Activated T-helper 1 cell treated with anti-CD3 and anti-CD28 coated beads, Interleukin-12 subunit alpha, Interleukin-12 subunit beta, Interleukin-2, Interleukin-4 antibody, amounts not matched to agents 30 ng/mL and 10 ng/mL and 1 ng/mL, durations not matched to agents 14 hours and 24 hours and 36 hours (primary cell): ENCODE data around the gene SLC10A4. TPM values are rescaled to one million over a fixed set of nuclear protein-coding genes. Genes with fewer than 3 reads are reported as not detected.

Source experiments
- DNase-seq: peaks from one replicate; pipeline ENCODE4 v3.0.0; 2021; ENCODE audit warnings: low spot score
- H3K27ac Mint-ChIP-seq: one replicate; pipeline ENCODE4 v1.8.0; 2021; ENCODE audit warnings: mild to moderate bottlenecking, mixed read lengths
- H3K27me3 Mint-ChIP-seq: one replicate; pipeline ENCODE4 v1.8.0; 2022; ENCODE audit warnings: mild to moderate bottlenecking, moderate library complexity, mixed read lengths; ENCODE audit not compliant: insufficient read depth
- H3K36me3 Mint-ChIP-seq: one replicate; pipeline ENCODE4 v1.8.0; 2021; ENCODE audit warnings: low read depth, mixed read lengths
- H3K4me1 Mint-ChIP-seq: one replicate; pipeline ENCODE4 v1.8.0; 2021; ENCODE audit warnings: low read depth, mixed read lengths
- H3K4me3 Mint-ChIP-seq: one replicate; pipeline ENCODE4 v1.8.0; 2021; ENCODE audit warnings: mild to moderate bottlenecking, moderate library complexity, mixed read lengths
- H3K9me3 Mint-ChIP-seq: one replicate; pipeline ENCODE4 v1.8.0; 2021; ENCODE audit warnings: mixed read lengths
- intact Hi-C: fragments of 100-400 bp; cut with micrococcal nuclease; formaldehyde crosslinking; loops from one replicate; pipeline ENCODE4 v1.15.1; 2024
- total RNA-seq: library from RNA; stranded (reverse); gene quantifications from 2 replicates; pipeline ENCODE4 v1.2.3, GENCODE V29; 2022

The SLC10A4 gene
- total RNA-seq, 1 donor from 2014 or later: 0.10 TPM

- Mint-ChIP-seq H3K4me1 (no peaks in the 10 kb centered on the region), H3K27ac (no peak overlapping the region), H3K9me3 (no peaks in the 10 kb centered on the region), H3K36me3 (peaks cover under 1% of the 10 kb centered on the region), H3K27me3 (peaks cover 28% of the 10 kb centered on the region), H3K4me3 (no peak overlapping the region)
- DNase-seq: no peak
- intact Hi-C loops: no loop called here
Measured at GRCh38 chr4:48493452-48494100, 10.4 kb downstream of the SLC10A4 start.

DNA sequence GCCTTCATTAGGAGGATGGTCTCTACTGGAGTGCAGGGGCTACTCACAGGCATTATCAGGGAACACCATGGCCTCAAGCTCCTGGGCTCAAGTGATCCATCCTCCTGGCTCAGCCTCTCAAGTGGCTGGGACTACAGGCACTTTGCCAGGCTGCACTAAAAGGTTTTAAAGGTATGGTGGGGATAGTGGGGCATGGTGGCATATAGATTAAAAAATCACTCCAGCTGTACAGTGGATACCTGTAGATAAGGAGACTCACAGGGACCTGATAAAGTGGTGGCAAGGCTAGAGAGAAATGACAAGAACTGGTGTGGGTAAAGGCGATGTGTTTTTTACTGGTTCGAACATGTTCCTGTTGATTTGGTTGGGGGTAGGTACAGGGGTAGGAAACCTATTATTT, 12.8 kb downstream of the SLC10A4 start:
- H3K4me3 Mint-ChIP-seq: no peak overlapping the region
- DNase-seq: no peak
- intact Hi-C loops: loop anchor here (5.0 kb wide), 2 partner anchors 64 to 154 kb away; partner anchors contain the start of gene SLAIN2
- H3K4me1 Mint-ChIP-seq: peaks cover 15% of the 10 kb centered on the region
- H3K27me3 Mint-ChIP-seq: peaks cover 16% of the 10 kb centered on the region
- H3K27ac Mint-ChIP-seq: no peak overlapping the region
- H3K36me3 Mint-ChIP-seq: peaks cover 12% of the 10 kb centered on the region
- H3K9me3 Mint-ChIP-seq: no peaks in the 10 kb centered on the region

DNA sequence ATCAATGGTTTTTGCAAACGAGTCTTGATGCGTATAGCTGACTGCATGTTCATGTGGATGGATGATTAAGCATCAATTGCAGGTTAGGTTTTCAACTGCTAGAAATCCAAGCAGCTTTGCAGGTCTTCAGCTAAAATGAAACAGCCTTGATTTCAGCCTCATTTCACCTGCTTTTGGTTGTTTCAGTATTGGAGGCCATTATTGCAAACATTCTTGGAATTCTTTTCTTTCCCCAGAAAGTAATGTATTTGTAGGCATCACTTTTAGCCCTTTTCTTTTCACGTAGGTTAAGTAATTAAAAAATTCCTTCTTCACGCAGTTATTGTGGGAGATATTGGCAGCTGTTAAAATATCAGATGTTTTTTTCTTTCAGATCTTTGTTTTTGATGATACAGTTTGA, 15.8 kb downstream of the SLC10A4 start:
- Mint-ChIP-seq H3K27ac (no peak overlapping the region), H3K9me3 (no peaks in the 10 kb centered on the region), H3K4me1 (peaks cover 15% of the 10 kb centered on the region), H3K27me3 (no peaks in the 10 kb centered on the region), H3K36me3 (peaks cover 26% of the 10 kb centered on the region), H3K4me3 (no peak overlapping the region)
- DNase-seq: no peak
- intact Hi-C loops: loop anchor here (5.0 kb wide), 2 partner anchors 67 to 157 kb away; partner anchors contain the start of gene SLAIN2

GRCh38 chr4:48499551-48500066, 16.5 kb downstream of the SLC10A4 start:
- H3K4me1 Mint-ChIP-seq: peaks cover 15% of the 10 kb centered on the region
- H3K27ac Mint-ChIP-seq: peak overlapping the region; percentile 18
- H3K4me3 Mint-ChIP-seq: no peak overlapping the region
- intact Hi-C loops: loop anchor here (5.0 kb wide), 3 partner anchors 67 to 182 kb away; partner anchors contain the start of gene SLAIN2
- H3K27me3 Mint-ChIP-seq: no peaks in the 10 kb centered on the region
- H3K9me3 Mint-ChIP-seq: no peaks in the 10 kb centered on the region
- peaks cover 26% of the 10 kb centered on the region for H3K36me3 Mint-ChIP-seq
- DNase-seq: no peak

- intact Hi-C loops: loop anchor here (5.0 kb wide), 1 partner anchor 186 kb away; no protein-coding TSS in a partner anchor
- Mint-ChIP-seq H3K9me3 (no peaks in the 10 kb centered on the region), H3K27ac (no peak overlapping the region), H3K4me3 (no peak overlapping the region), H3K36me3 (peaks cover 35% of the 10 kb centered on the region), H3K4me1 (peaks cover 15% of the 10 kb centered on the region), H3K27me3 (no peaks in the 10 kb centered on the region)
- no peak for DNase-seq
Measured at GRCh38 chr4:48503233-48504025, 20.3 kb downstream of the SLC10A4 start.

DNA sequence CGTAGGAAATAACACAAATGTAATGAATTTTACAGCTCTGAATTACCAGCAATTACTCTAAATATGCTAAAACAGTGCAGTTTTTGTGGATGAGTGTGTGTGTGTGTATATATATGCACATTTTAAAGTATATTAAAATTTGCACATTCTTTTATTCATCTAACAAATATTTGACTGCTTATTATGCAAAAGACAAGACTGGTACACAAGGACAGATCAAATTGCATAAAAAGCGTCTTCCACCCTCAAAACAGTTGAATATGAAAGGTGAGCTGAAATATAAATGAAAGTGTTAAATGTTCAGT, 20.8 kb downstream of the SLC10A4 start:
- intact Hi-C loops: loop anchor here (5.0 kb wide), 1 partner anchor 187 kb away; no protein-coding TSS in a partner anchor
- no peaks in the 10 kb centered on the region for H3K27me3 Mint-ChIP-seq
- H3K4me1 Mint-ChIP-seq: peaks cover 12% of the 10 kb centered on the region
- no peaks in the 10 kb centered on the region for H3K9me3 Mint-ChIP-seq
- H3K4me3 Mint-ChIP-seq: no peak overlapping the region
- H3K36me3 Mint-ChIP-seq: peaks cover 35% of the 10 kb centered on the region
- DNase-seq: no peak
- H3K27ac Mint-ChIP-seq: no peak overlapping the region

DNA sequence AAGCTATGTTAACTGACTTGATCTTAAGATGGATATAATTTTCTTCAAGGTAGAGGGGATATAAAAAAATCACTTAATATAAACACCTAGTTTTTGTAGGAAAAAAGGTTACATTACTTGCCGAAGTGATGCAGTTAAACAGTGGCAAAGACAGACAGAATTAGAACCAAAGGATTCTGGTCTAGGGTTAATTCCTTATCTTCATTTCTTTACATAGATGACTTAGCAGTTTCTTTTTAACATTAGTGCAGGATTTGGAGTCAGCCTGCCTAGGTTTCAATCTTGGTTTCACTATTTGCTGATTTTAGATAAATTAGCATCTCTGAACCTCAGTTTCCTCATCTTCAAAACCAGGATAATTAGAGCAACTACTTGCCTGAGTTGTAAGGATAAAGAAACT, 21.2 kb downstream of the SLC10A4 start:
- DNase-seq: no peak
- H3K4me3 Mint-ChIP-seq: no peak overlapping the region
- H3K27me3 Mint-ChIP-seq: no peaks in the 10 kb centered on the region
- no peak overlapping the region for H3K27ac Mint-ChIP-seq
- peaks cover 32% of the 10 kb centered on the region for H3K36me3 Mint-ChIP-seq
- intact Hi-C loops: loop anchor here (5.0 kb wide), 1 partner anchor 187 kb away; no protein-coding TSS in a partner anchor
- no peaks in the 10 kb centered on the region for H3K9me3 Mint-ChIP-seq
- H3K4me1 Mint-ChIP-seq: peaks cover 8% of the 10 kb centered on the region

GRCh38 chr4:48506716-48507115, 23.6 kb downstream of the SLC10A4 start:
- intact Hi-C loops: no loop called here
- H3K27ac Mint-ChIP-seq: no peak overlapping the region
- H3K36me3 Mint-ChIP-seq: peaks cover 28% of the 10 kb centered on the region
- no peak for DNase-seq
- H3K4me1 Mint-ChIP-seq: no peaks in the 10 kb centered on the region
- no peaks in the 10 kb centered on the region for H3K27me3 Mint-ChIP-seq
- H3K4me3 Mint-ChIP-seq: no peak overlapping the region
- no peaks in the 10 kb centered on the region for H3K9me3 Mint-ChIP-seq

GRCh38 chr4:48509543-48509942, 26.4 kb downstream of the SLC10A4 start:
- Mint-ChIP-seq H3K27ac (no peak overlapping the region), H3K36me3 (peaks cover 32% of the 10 kb centered on the region), H3K27me3 (no peaks in the 10 kb centered on the region), H3K4me1 (no peaks in the 10 kb centered on the region), H3K4me3 (no peak overlapping the region), H3K9me3 (no peaks in the 10 kb centered on the region)
- intact Hi-C loops: no loop called here
- no peak for DNase-seq

GRCh38 chr4:48518143-48518542, 35.0 kb downstream of the SLC10A4 start:
- intact Hi-C loops: no loop called here
- no peak for DNase-seq
- H3K27ac Mint-ChIP-seq: no peak overlapping the region
- no peaks in the 10 kb centered on the region for H3K27me3 Mint-ChIP-seq
- H3K4me3 Mint-ChIP-seq: no peak overlapping the region
- H3K36me3 Mint-ChIP-seq: peaks cover 44% of the 10 kb centered on the region
- no peaks in the 10 kb centered on the region for H3K4me1 Mint-ChIP-seq
- H3K9me3 Mint-ChIP-seq: no peaks in the 10 kb centered on the region

GRCh38 chr4:48526406-48526805, 43.3 kb downstream of the SLC10A4 start:
- intact Hi-C loops: no loop called here
- Mint-ChIP-seq H3K4me1 (no peaks in the 10 kb centered on the region), H3K27ac (no peak overlapping the region), H3K9me3 (no peaks in the 10 kb centered on the region), H3K27me3 (no peaks in the 10 kb centered on the region), H3K4me3 (no peak overlapping the region), H3K36me3 (peaks cover 47% of the 10 kb centered on the region)
- DNase-seq: no peak

DNA sequence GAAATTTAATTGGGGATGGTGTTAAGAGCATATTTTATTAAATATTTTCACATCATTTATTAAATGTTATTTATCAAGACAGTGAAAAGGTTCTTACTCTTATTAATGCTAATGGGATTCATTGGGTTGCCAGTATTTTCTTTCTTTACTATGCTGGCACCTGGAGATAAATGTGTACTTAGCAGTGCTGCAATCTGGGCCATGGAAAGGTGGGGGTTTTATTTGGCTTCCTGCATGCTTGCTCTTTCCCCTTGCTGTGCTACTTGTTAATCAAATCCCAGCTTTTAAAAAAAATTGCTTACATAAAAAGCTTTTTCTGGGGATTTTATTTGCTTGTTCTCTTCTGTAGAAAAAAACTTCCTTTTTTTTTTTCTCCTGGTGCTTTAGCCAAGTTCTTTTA, 55.2 kb downstream of the SLC10A4 start:
- no peaks in the 10 kb centered on the region for H3K9me3 Mint-ChIP-seq
- H3K27ac Mint-ChIP-seq: no peak overlapping the region
- H3K4me3 Mint-ChIP-seq: no peak overlapping the region
- DNase-seq: no peak
- peaks cover 25% of the 10 kb centered on the region for H3K36me3 Mint-ChIP-seq
- H3K27me3 Mint-ChIP-seq: no peaks in the 10 kb centered on the region
- intact Hi-C loops: no loop called here
- H3K4me1 Mint-ChIP-seq: no peaks in the 10 kb centered on the region
